HG03378 (cell line): ENCODE results near the gene ALPK3.
"Not testable (repeated sequence)": the region's sequence is repeated elsewhere in the genome, so short reads cannot be mapped to it uniquely, and the experiment has no call there.

Experiments
- ATAC-seq: cut with Tn5 transposase; IDR thresholded peaks from one replicate; pipeline ENCODE4 v1.9.1; 2021; ENCODE audit warnings: mild to moderate bottlenecking, moderate library complexity; ENCODE audit not compliant: unreplicated experiment

The ALPK3 gene

GRCh38 chr15:84872009-84872910 lies 55.1 kb downstream of the ALPK3 start:
- no peak for ATAC-seq

GRCh38 chr15:84873997-84874396 lies 56.8 kb downstream of the ALPK3 start:
- ATAC-seq, result no peak

DNA sequence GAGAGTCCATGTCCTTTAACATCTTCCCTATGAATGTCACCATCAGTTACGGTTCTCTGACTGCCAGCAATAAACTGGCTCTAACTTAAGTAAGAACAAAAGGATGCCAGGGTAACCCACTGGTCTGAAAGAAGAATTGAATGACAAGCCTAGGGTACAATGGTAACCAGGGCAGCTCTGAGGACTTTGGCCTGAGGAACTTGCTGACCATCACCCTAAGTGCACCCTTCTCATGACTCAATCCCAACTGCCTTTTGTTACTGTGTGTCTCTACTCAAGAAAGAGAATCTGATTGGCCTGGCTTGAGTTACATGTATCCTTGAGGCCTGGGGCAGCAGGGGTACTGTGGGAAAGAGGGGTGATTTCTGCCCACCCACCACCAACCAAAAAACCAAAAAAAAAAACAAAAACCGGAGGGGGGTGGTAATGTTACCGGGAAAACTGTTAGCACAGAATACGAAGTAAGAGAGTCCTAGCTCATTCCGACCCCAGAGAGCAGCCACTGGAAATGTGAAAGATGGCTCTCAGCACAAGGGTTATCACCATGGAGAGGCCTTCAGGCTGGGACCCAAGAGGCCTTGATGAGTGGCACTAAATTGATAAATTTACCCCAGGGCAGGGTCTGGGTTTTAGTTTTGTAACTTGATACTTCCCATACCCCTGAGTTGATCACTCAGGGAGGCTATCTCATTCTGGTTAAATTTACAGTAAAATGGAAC lies 58.0 kb downstream of the ALPK3 start:
- no peak for ATAC-seq

DNA sequence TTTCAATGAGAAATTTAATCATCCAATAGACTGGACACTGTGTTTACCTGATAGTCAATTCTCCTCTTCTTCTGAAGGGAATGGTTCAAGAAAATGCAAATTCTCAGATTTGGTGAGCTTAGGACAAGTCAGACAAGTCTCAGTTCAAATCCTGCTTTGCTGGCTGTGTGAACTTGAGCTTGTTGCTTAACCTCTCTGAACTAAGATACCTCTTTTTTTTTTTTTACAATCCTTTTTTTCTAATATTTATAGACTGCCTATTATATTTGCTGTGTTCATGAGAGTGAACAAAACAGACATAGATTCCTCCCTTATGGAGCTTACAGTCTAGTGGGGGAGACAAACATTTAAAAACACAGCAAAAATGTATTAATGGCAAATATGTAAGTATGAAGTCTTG lies 59.1 kb downstream of the ALPK3 start:
- ATAC-seq, result no peak

DNA sequence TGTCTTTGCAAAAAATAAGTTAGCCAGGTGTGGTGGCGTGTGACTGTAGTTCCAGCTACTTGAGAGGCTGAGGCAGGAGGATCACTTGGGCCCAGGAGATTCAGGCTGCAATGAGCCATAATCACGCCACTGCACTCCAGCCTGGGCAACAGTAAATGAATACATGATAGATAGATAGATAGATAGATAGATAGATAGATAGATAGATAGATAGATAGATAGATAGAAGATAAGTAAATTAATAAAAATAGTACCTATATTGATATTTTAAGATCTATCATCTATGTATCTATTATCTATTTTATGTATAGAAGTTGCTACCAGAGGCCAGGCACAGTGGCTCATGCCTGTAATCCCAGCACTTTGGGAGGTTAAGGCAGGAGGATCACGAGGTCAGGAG lies 60.5 kb downstream of the ALPK3 start:
- not testable (repeated sequence) for ATAC-seq

GRCh38 chr15:84878504-84878903 lies 61.3 kb downstream of the ALPK3 start:
- no peak for ATAC-seq

DNA sequence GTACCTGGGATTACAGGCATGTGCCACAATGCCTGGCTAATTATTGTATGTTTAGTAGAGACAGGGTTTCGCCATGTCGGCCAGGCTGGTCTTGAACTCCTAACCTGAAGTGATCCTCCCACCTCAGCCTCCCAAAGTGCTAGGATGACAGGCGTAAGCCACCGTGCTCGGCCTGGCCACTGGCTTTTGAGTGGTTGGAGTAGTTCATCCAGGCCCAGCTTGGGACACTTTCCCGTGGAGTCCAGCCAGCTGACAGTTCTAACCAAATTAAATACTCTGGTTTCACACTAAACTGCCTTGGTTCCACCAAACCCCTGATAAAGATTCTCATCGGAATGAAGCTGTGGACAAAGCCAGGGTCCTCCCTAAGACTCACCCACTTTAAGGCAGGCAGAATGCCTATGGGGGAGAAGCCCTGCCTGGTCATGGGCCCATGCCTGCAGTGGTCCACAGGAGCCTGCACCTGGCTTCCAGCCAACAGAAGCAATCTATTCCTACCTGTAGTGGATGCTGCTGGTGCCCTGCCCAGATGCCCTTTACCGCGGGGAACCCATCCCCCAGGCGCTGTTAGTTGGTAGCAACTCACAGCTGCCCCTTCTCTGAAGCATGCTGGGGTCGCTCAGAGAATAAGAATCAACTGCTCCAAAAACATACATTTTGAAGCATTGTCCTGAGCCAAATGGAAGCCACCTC lies 62.1 kb downstream of the ALPK3 start:
- ATAC-seq, result no peak

DNA sequence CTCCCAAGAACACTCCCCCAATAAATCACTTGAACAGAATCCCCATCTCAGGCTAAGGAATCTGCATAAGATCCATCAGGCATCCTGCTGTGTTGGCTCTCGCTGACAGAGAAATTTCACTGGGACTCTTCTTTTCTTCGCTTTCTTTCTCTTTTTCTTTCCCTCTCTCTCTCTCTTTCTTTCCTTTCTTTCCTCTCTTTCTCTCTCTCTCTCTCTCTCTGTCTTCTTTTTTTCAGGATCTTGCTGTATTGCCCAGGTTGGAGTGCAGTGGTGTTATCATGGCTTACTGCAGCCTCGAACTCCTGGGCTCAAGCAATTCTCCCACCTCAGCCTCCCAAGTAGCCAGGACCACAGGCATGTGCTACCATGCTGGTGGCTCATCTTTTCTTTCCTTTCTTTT lies 62.9 kb downstream of the ALPK3 start:
- no peak for ATAC-seq

GRCh38 chr15:84880822-84881519 lies 63.8 kb downstream of the ALPK3 start:
- ATAC-seq, result no peak

DNA sequence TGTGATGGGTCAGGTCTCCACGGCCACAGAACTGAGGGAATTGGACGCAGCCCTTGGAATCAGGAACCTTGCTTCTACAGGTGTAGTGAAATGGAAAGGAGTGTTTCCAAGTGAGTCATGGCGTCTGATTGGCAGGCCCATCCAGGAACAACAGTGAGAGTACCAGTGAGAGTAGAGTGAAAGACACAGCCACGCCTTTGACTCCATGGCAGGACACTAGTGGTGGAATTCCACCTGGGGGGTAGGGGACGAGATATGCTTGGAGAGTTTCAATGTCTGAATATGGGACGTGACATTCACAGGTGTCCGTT lies 64.3 kb downstream of the ALPK3 start:
- ATAC-seq, result no peak

DNA sequence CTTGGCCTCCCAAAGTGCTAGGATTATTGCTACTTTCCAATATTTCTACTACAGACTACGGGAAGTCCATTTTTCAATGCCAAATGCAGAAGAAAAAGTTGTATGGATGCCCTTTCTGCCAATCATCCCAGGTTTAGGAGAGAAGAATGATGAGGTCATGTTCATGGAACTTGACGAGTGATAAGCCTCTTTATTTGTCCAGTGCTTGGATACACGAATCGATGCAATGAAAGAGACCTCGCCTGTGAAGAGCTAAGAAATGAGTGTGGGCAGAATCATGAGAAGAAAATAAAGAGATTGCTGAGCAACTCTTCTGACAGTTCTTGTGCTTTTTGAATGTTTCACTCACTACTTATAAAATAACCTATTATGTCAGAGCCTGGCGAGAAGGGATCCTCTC lies 66.3 kb downstream of the ALPK3 start:
- no peak for ATAC-seq

DNA sequence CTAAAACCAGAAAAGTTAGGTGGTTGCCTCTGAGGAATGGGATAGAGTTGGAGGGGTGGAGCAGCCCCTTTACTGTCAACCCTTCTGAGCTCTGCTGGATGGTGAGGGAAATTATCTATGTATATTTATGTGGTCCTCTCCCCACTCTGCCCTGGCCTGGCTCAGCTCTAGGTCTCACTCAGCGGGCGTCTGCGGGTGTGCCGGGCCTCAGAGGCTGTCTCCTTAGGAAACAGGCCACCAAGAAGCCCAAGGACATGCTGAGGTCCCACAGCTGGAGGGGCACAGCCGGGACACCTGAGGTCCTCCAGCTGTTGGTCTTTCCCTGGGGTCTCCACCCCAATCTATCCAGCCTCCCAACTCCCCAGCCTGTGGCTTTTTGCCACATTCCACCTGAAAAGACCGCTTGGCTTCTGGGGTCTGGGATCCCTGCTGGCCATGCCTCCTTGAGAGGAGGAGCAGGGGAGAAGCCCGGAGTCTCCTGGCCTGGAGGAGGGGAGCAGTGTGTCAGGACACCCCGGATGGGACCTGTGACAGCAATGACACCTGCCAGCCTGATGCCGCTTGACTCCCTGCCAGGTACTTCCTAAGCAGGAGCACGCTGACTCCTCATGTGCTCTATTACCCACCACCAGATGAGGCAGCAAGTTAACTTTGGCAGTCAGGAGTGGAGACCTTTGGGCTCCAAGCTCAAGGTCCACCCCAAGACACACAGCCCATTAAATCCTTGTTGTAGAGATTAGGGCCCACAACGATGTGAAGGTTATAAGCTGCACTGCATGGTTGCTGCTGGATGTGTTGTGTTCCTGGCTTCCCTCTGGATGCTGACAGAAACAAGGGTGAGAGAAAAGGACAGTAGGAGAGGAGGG lies 67.0 kb downstream of the ALPK3 start, which contains the start of gene SLC28A1:
TSS of gene SLC28A1 (plus strand) at position 747 of the 866 bp plus-strand sequence. CDS start 3,099 bp downstream, outside the sequence.
- no peak for ATAC-seq

DNA sequence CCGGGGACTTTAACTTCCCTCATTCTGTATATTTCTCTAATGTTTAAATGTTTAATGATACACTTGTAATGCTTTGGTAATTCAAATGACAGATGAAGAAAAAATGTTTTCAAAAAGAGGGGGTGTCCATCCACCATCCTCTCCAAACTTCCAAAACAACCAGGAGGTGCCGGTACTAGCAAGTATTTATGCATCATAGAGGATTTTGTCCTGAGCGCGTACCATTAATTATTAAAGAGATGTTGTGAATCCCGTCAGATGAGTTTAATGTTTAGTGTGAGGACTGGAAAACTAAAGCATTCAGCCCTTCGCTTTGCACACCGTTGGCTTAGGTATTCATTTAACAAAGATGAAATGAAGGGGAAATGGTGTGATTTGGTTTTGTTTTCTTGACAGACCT lies 68.6 kb downstream of the ALPK3 start:
- ATAC-seq, result no peak

DNA sequence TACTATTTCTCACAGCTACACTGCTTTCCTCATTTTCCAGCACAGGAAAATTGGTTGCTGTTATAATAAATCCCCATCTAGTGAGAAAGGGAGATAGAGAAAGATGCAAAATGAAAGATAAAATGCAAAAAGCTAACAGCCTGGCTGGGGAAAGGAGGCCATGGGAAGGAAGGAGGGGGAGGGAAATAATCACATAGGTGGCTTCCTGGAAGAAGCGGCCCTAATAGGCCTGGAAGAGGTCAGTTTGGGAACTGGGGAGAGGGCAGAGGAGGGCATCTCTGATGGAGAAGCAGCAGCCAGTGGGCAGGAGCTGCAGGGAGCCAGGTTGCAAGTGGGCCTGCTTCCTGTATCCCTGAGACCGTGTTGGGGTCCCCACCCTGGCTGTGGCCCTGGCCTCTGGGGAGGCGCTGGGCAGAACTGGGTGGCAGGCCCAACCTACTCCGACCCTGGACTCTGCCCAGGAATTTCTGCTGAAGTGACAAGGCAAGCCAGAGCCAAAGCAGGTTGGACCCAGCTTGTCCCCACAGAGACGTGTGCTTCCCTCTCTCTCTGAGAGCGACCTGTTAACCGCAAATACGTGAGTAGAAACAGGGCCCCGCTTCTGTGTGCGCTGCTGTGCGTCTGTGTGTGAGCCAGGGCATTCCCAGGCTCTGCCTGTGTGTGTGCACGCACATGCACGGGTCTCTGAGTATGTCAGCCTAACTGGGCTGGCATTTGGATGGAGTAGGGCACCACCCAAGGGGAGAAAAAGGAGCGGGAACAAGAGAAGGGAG lies 69.2 kb downstream of the ALPK3 start:
- no peak for ATAC-seq

GRCh38 chr15:84886984-84887299 lies 69.8 kb downstream of the ALPK3 start:
- ATAC-seq, result no peak

GRCh38 chr15:84887938-84888337 lies 70.8 kb downstream of the ALPK3 start:
- ATAC-seq, result no peak

DNA sequence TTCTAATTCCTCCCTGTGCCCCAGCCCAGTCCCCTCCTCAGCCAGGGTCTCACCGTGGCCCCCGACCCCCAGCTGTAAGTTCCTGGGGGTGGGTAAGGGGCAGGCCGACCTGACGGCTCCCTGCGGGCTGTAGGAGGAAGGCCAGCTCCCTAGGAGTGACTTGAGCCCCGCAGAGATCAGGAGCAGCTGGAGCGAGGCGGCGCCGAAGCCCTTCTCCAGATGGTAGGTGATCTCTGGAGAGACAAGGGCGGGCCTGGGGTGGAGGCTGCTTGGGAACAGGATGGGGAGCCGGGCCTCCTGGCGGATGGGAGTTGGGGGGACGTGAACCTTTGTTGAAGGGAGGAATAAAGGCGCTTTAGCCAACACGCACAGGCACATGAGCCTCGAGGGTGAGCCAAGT lies 71.5 kb downstream of the ALPK3 start:
- ATAC-seq, result no peak

- no peak for ATAC-seq
Measured at GRCh38 chr15:84889313-84889990, 72.3 kb downstream of the ALPK3 start.
